ENCODE data around the gene FHL2.

Gene FHL2

DNA sequence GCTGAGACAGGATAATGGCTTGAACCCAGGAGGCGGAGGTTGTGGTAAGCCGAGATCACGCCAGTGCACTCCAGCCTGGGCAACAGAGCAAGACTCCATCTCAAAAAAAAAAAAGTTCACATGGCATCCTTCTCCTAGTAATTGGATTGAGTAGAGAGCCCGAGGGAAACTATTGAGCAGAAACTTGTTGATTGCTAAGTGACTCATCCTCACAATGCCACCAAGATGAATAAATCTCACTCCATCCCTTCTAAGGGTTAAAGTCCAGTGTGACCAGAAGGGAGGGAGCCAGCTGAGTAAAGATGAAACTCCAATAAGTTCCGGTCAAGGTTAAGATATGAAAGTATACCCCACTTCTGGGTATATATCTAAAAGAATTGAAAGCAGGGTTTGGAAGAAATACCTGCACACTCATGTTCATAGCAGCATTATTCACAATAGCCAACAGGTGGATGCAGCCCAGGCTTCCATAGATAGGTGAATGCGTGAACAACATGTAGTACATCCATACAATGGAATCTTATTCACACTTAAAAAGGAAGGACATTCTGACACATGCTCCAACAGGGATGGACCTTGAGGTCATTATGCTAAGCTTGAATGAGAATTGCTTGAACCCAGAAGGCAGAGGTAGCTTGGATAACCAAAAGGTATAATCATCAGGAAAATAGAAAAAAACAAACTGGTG lies 13.0 kb upstream of the FHL2 start:
- TF ChIP-seq, protein P1, sequence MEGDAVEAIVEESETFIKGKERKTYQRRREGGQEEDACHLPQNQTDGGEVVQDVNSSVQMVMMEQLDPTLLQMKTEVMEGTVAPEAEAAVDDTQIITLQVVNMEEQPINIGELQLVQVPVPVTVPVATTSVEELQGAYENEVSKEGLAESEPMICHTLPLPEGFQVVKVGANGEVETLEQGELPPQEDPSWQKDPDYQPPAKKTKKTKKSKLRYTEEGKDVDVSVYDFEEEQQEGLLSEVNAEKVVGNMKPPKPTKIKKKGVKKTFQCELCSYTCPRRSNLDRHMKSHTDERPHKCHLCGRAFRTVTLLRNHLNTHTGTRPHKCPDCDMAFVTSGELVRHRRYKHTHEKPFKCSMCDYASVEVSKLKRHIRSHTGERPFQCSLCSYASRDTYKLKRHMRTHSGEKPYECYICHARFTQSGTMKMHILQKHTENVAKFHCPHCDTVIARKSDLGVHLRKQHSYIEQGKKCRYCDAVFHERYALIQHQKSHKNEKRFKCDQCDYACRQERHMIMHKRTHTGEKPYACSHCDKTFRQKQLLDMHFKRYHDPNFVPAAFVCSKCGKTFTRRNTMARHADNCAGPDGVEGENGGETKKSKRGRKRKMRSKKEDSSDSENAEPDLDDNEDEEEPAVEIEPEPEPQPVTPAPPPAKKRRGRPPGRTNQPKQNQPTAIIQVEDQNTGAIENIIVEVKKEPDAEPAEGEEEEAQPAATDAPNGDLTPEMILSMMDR (conservative IDR thresholded peaks at IDR 0.05) = no peak
- no peak overlapping the region for H3K27ac ChIP-seq

- TF ChIP-seq, protein P1 (conservative IDR thresholded peaks at IDR 0.05) = no peak
- no peak overlapping the region for H3K27ac ChIP-seq
Observed at GRCh38 chr2:105410554-105410953, 11.7 kb upstream of the FHL2 start.

DNA sequence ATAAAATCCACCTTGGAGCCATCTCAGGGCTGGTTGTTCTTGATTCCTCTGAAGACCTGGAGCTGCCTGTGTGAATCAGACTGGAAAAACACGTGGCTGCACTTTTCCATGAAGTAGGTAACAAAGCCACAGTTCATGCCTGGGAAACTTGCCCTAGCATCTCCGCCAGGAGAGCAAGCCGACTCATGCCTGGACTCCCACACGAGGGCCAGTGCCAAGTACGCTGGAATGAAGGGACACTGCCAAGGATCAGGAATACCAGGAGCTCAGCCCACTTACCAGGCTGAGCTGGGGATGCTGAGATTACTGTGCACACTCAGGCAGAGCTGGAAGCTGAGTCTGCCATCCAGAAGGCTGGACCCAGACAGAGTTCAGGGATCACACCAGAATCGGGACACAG lies 10.9 kb upstream of the FHL2 start:
- H3K27ac ChIP-seq = no peak overlapping the region
- TF ChIP-seq, protein P1 (conservative IDR thresholded peaks at IDR 0.05) = no peak

GRCh38 chr2:105407946-105408743 lies 9.3 kb upstream of the FHL2 start:
- no peak overlapping the region for H3K27ac ChIP-seq
- TF ChIP-seq, protein P1 (conservative IDR thresholded peaks at IDR 0.05) = no peak

DNA sequence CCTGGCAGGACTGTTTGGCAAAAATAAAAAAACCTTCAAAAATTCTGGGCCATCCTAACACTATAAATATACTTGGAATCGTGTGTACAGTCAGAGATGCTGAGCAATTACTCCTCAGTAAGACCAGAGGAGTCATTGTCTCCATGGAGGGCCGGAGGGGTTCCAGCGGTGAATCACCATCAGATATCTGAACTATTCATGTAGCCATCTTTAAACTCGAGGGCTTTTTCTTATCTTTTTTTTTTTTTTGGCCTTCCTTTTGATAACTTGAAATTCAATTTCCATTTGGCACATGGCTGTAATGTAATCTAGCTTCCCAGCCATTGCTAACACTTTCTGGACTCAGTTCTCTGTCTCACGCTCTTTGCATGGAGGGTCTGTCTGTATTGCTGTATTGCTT lies 7.4 kb upstream of the FHL2 start:
- TF ChIP-seq, protein P1 (conservative IDR thresholded peaks at IDR 0.05) = no peak
- no peak overlapping the region for H3K27ac ChIP-seq

GRCh38 chr2:105405291-105405690 lies 6.4 kb upstream of the FHL2 start:
- TF ChIP-seq, protein P1 (conservative IDR thresholded peaks at IDR 0.05) = no peak
- no peak overlapping the region for H3K27ac ChIP-seq

GRCh38 chr2:105404736-105405135 lies 5.9 kb upstream of the FHL2 start:
- H3K27ac ChIP-seq = no peak overlapping the region
- TF ChIP-seq, protein P1 (conservative IDR thresholded peaks at IDR 0.05) = no peak
